Measurements from ENCODE around the gene DNAH14.
"Not testable (repeated sequence)": the region's sequence is repeated elsewhere in the genome, so short reads cannot be mapped to it uniquely, and the experiment has no call there.

Gene DNAH14

DNA sequence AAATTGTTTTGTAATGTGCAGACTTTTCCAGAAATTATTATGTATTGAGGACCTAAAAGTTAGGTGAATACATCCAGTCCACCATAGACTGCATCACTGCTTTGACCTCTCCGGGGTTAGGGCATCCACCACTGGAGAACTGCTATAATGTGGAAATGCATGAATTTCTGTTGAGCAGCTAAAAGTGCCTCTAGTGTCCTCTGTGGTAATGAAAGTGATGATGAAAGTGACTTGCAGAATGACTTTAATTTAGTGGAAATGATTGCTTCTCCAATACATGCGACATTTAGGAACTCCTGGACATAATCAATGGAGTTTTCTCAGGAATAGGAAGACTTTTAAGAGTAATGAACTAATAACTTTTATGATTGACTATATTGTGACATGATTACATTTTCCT, 327.6 kb downstream of the DNAH14 start:
- no peak for DNase-seq (ENCODE audit: low read depth)

DNA sequence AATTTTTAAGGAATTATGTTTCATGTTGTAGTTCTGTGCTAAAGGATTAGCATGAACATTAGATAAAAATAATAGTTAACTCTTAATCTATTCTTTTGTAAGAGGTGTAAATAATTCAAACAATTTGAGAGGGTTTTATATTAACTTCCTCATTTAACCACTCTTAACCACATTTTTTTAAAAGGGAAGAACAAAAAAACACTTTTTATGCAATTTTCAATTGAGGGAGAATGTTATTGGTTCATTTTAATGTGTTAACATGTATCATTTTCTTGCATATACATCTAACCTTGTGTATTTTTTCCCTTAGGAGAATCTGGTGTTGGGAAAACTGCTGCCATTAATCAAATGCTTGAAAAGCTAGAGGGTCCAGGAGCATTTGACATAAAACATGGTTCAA, 329.3 kb downstream of the DNAH14 start:
- no peak for DNase-seq (ENCODE audit: low read depth)

DNA sequence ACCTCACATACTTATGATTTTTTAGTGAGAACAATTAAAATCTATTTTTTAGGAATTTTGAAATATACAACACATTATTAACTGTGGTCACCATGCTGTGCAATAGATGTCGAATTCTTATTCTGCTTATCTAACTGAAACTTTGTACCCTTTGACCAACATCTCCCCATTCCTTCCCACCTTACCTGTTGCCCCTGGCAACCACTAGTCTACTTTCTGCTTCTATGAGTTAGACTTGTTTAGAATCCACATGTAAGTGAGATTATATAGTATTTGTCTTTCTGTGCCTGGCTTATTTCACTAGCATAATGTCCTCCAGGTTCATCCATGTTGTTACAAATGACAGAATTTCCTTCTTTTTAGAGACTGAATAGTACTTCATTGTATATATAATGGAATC, 330.1 kb downstream of the DNAH14 start:
- DNase-seq (ENCODE audit: low read depth): no peak

DNA sequence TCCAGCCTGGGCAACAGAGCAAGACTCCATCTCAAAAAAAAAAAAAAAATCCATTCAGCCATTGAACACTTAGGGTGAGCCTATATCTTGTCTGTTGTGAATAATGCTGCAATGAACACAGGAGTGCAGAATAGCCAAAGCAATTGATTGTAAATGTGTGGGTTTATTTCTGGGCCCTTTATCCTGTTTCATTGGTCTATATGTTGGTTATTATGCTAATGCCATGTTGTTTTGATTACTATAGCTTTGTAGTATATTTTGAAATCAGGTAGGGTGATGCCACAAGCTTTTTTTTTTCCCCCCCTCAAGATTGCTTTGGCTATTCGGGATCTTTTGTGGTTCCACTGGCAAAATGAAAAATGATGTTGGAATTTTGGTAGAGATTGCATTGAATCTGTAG, 330.8 kb downstream of the DNAH14 start:
- no peak for DNase-seq (ENCODE audit: low read depth)

DNA sequence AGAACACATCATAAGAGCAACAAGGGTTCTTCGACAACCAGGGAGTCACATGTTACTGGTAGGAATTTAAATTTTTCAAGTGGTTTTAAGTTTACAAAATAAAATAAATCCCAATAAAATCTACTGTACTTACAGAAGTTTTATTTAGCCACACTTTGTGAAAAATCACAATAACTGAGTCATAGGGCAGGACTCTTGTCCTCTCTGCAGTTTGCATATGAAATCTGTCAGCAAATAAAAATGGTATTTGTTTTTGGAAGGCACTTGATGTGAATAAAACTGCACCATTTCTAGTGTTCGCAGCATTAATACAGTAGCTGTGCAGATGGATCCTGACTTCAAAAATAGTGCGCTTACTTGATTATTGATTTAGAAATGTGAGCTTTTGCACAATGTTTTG, 348.0 kb downstream of the DNAH14 start:
- no peak for DNase-seq (ENCODE audit: low read depth)

DNA sequence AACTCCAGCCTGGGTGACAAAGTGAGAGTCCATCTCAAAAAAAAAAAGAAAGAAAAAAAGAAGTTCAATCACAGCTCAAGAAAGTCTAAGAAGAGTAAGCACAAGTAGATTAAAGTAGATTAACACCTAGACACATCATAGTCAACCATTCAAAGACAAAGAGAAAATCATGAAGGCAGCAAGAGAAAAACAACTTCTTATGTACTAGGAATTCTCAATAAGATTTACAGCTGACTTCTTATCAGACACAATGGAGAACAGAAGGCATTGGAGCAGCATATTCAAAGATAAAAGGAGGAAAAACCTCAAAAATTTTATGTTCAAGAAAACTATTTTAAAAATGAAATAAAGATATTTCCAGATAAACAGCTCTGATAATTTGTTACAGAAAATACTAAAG, 351.1 kb downstream of the DNAH14 start:
- DNase-seq (ENCODE audit: low read depth): no peak

DNA sequence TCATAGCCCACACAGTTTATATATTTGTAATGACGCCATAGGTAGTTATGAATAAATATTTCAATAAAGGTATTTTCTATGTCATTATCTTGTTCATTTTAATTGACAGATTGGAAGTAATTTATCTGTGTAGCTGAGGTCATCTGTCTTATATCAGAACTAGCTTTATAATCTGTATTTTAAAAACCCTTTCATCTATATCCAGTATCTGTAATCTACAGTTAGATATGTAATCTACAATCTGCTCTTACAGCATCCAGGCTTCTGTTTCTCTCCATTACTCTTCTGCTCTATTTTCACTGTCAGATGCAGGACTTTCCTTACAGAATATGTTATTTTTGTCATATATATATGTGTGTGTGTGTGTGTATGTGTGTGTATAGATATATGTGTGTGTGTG, 360.8 kb downstream of the DNAH14 start:
- no peak for DNase-seq (ENCODE audit: low read depth)

DNA sequence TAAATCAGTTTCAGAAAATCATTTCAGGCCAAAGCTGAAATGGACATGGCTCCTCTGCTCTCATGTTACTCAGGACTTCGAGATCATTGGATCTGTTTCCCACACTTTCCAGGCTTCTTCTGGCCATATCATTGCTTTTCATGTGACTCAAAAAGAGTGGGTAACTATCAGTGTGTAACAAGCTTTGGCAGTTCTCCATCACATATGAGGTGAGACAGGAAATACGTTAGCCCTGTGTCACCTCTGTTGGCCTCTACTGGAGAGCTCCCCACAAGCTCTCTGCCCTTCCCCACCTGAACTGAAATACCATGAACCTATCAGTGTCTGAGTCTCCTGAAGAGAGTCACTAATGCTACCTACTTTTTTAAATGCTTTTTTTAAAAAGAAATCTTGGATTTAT, 370.1 kb downstream of the DNAH14 start:
- no peak for DNase-seq (ENCODE audit: low read depth)

DNA sequence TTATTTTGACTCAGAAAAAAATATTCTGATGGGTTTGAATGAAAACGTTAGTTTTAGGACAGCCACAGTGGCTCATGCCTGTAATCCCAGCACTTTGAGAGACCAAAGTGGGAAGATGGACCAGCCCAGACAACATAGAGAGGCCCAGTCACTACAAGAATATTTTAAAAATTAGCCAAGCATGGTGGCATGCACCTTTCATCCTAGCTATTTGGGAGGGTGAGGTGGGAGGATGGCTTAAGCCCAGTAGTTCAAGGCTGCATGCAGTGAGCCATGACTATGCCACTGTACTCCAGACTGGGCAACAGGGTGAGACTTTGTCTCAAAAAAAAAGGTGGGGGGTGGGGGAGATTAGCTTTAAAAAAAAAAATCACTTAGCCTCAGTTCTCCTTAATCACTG, 370.9 kb downstream of the DNAH14 start:
- no peak for DNase-seq (ENCODE audit: low read depth)

DNA sequence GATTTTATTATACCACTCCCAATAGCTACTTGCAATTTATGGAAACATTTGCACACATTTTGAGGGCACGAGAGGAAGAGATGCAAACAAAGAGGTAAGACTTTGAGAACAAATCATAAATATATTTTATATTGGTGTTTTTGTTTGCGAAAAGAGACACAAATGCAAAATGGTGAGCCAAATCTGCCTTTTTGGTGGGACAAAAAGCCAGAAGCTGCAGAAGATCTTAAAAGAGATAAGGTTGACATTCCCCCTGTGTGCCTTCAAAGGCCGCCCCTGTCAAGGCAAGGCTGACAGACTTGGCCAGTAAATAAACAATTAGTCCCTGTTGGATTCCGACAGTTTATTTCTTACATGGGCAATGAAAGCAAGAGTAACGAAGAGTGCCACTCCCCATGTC, 375.5 kb downstream of the DNAH14 start:
- no peak for DNase-seq (ENCODE audit: low read depth)

DNA sequence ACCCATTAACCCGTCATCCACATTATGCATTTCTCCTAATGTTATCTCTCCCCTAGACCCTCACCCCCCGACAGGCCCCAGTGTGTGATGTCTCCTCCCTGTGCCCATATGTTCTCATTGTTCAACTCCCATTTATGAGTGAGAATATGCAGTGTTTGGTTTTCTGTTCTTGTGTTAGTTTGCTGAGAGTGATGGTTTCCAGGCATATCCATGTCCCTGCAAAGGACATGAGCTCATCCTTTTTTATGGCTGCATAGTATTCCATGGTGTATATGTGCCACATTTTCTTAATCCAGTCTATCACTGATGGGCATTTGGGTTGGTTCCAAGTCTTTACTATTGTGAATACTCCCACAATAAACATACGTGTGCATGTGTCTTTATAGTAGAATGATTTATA, 381.1 kb downstream of the DNAH14 start:
- DNase-seq (ENCODE audit: low read depth): not testable (repeated sequence)

DNA sequence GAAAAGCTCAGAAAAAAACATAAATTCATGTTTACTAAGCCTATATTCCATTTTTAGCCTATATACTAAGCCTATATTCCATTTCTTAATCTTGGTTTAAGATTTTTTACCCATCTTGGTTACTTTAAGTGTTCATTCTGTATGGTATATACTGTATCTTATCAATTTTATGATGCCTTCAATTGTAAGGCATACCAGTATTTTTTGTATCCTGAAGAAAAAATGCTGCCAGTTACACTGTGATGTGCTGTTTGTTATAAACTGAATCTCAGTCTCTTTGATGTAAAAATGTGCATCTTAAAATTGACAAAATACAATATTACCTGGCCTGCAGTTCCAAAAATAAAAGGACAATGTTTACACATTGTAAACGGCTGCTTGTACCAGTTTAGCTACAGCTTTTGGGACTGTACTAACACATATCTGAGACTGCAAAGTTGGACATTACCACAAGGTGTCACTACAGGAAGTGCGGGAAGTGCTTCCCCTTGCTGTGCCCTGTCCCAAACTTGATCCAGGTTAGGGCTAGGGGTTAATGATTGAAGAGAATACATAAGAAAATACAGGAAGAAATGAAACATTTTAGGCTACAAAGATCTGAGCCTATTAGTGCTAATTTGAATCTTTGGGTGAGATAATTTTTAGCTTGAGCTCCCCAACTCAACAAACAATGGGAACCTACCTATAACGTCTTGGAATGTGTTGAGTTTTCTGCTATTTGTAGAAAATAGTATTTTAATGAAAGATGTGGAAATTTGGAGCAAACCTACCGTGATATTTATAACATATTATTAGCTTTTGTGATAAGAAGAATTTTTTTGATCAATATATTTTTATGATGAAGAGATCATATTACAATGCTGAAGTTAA, 389.5 kb downstream of the DNAH14 start:
- DNase-seq (ENCODE audit: low read depth): no peak

DNA sequence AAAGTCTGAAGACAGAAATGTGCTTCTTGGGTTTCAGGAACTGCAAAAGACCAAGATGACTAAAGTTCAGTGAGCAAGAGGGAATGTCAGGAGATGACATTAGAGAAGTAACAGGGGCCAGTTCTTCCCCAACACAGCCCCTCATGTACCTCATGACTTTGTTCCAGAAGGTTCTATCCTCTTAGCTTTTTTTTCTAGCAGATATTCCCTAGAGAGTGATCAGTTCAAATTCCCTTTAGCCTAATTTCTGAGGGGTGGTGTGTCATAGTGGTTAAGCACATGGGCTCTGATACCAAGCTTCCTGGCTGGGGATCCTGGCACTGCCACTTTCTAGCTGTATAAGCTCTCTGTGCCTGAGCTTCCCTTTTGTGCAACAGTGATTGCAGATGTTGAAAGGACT, 390.4 kb downstream of the DNAH14 start:
- DNase-seq (ENCODE audit: low read depth): no peak

DNA sequence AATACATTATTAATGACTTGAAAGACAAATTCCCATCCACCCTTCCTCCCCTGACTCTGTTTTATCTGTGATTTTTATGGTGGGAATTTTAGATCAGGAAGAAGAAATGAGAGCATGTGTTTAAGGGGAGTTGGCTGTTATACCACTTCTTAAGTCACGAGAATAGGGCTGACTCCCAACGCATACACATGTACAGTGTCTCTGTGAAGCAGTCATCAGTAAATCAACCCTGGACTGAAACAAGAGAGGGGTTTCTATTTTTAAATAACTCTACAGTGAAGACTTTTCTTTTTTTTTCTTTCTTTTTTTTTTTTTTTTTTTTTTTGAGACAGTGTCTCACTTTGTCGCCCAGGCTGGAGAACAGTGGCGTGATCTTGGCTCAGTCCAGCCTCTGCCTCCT, 392.3 kb downstream of the DNAH14 start:
- DNase-seq (ENCODE audit: low read depth): no peak

DNA sequence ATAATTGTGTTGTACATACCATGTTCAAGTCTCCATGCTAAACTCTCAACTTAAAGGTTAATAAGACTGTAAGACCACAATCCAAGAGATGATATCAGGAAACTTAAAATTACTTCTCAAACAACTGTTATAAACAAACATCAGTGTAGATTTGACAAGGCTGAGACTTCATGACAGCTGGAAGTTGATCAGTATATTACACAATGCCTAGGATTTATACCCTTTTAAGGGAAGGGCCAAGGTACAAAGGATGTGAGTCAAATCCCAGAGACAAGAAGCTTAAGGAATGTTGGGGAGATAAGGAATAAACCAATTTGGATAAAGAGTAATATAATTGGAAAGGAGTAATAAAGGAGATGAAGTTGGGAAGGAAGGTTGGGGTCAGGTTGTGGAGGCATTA, 399.6 kb downstream of the DNAH14 start:
- no peak for DNase-seq (ENCODE audit: low read depth)

DNA sequence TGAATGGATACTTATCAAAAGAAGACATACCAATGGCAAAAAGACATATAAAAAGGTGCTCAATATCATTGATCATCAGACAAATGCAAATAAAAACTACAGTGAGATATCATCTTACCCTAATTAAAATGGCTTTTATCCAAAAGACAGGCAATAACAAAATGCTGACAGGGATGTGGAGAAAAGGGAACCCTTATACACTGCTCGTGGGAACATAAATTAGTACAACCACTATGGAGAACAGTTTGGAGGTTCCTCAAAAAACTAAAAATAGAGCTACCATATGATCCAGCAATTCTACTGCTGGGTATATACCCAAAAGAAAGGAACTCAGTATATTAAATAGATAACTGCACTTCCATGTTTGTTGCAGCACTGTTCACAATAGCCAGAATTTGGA, 400.5 kb downstream of the DNAH14 start:
- not testable (repeated sequence) for DNase-seq (ENCODE audit: low read depth)

DNA sequence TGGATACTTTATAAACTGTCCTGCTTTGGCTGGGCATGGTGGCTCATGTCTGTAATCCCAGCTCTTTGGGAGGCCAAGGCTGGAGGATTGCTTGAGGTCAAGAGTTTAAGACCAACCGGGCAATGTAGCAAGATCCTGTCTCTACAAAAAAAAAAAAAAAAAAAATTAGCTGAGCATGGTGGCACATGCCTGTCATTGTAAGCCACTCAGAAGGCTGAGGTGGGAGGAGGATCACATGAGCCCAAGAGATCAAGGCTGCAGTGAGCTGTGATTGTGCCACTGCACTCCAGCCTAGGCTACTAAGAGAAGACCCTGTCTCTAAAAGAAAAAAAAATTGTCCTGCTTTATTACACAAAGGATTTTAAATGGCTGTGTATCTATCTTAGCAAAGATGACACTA, 403.2 kb downstream of the DNAH14 start:
- DNase-seq (ENCODE audit: low read depth): no peak

DNA sequence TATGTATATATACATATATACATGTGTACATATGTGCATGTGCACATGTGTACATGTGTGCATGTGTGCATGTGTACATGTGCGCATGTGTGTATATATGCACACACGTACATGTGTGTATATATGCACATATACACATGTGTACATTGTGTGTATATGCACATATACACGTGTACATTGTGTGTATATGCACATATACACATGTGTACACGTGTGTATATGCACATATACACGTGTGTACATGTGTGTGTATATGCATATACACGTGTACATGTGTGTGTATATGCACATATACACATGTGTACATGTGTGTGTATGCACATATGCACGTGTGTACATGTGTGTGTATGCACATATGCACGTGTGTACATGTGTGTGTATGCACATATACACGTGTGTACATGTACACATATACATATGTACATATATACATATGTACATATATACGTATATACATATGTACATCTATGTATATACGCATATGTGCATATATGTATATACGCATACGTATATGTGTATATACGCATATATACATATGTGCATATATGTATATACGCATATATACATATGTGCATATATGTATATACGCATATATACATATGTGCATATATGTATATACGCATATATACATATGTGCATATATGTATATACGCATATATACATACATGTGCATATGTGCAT, 405.8 kb downstream of the DNAH14 start:
- not testable (repeated sequence) for DNase-seq (ENCODE audit: low read depth)

DNA sequence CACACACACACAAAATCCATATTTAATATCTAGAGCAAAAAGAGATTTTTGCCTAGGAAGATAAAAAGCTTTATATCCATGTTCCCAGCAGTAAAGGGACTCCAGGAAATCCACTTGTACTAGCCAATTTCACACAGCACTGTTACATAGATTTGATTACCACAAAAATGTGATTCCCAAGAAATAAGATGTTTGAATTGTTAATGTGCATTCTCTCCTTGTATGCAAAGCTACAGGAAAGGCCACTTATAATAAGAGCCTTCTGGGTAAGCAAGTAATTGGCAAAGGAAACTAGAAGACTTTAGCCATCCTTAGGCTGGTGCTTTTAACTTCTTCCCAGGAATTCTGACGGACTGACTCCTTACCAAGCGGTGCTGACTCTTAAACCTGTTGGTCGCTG, 409.1 kb downstream of the DNAH14 start:
- no peak for DNase-seq (ENCODE audit: low read depth)

DNA sequence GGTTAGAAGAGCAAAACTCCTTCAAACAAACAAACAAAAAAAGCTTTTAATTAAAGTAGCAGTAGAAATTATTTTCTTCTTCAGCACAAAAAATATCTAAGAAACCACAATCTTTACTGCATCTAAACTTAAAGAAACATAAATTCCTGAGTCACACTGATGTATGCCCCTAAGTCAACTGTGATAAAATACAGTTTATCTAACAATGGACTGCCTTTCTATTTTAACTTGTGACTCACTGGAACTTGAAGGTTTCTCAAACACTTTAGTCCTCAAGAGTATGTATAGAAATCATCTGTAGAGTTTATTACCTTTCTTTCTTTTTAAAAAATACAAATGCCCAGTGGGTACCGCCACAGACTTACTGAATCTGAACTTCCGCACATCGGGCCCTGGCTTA, 412.2 kb downstream of the DNAH14 start:
- no peak for DNase-seq (ENCODE audit: low read depth)

DNA sequence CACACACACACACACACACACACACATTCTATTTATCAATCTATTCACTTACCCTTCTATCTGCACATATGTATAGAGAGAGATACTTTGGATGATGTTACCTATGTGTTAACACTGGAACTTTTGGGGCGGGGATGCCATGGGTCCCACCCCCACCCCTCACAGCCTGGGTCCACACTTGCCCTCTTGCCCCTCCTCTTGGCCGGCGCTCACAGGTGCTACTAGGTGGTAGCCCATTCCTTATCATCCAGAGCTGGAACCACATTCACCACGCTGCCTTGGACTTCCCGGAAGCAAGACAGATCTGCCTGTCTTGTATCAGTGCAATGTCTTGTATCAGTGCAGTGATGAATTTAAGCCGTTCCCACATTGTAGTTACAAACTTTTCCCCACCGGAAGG, 413.2 kb downstream of the DNAH14 start:
- DNase-seq (ENCODE audit: low read depth): no peak

DNA sequence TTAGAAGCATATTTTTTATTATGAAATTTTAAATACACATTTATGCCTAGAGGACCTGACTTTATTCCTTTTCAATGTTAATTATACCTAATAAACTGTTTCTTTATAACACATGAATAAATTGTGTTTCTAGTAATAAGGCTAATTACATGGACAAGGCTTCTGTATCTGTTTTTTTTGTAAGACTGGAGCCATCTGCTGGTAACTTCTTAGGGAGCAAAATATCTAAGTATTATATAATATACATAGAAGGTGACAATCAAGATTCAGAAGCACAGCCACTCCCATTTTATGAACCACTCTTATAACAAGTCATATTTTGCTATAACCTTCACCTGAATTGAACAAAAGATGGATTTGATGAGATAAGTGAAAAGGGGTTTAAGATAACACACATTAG, 414.1 kb downstream of the DNAH14 start:
- DNase-seq (ENCODE audit: low read depth): no peak

DNA sequence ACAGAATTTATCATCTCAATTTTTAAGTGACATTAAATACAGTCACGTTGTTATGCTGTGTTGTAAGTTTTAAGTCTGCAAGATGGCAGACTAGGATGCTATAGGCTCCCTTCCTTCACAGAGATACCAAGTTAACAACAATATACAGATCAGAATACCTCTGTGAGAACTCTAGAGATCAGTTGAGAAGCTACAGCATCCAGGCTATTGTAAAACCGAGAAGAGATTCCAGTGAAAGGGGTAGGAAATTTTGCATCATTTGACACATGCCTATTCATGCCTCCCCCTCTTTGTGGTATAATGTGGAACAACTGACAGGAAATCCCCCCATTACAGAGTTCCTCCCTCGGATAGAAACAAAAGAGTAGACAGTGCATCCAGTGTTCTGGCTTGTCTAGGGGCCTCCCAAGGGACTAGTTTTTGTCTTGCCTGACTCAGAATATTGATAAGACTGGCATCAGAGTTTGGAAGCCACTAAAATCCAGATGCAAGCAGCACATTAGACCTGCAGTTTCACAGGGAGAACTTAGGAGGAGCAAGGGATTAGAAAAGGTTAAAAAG, 417.7 kb downstream of the DNAH14 start:
- no peak for DNase-seq (ENCODE audit: low read depth)
